SKM-1 (cell line): ENCODE data around the gene PKMYT1.
A peak's percentile ranks its signal among the peaks of the same experiment; 100 is the strongest.

Experiments
- DNase-seq: peaks from one replicate; lab custom pipeline; 2025; ENCODE audit not compliant: unreplicated experiment; lab: John Stamatoyannopoulos, UW

PKMYT1 gene

DNA sequence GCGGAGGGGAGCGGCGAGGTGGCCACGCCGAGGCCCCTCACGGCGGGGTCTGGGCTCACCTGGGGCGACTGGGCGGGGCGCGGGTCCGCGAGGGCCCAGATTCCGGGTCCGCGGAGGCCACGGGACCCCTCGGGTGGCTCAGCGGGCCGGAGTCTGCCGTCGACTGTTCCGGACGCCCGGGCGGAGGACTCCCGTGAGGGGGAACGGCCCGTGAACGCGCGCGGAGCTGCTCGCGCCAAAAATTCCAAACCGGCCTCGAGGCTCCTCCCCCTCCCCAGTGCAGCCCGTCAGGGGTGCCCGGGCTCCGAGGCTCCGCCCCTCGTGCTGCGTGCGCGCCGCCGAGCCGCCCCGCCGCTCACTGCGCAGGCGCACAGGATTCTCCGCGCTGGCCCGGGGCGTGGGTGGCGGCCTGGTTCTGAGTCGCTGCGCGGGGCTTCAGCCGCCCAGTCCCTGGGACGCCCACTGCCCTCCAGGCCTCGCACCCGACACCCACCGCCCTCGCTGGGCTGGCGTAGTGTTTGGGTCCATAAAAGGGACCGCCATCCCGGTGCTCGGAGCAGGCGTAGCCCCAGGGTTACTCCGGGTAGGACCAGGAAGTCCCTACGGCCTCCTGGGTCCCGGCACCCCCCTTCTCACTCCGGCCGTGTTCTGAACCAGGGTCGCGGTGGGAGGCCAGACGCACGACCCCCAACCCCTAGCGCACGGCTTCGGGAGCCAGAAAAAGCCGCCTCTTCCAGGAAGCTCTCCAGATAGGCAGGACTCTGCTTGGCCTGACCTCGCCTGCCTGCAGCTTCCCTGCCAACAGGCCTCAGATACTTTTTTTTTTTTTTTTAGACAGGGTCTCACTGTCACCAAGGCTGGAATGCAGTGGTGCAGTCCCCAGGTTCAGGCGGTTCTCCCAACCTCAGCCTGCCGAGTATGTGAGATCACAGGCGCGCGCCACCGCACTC is at the start of gene PKMYT1:
PKMYT1 (minus strand) TSS at position 220 of the 950 bp plus-strand sequence. CDS start 789 bp downstream, outside the sequence.
- peak; percentile 86 for DNase-seq

DNA sequence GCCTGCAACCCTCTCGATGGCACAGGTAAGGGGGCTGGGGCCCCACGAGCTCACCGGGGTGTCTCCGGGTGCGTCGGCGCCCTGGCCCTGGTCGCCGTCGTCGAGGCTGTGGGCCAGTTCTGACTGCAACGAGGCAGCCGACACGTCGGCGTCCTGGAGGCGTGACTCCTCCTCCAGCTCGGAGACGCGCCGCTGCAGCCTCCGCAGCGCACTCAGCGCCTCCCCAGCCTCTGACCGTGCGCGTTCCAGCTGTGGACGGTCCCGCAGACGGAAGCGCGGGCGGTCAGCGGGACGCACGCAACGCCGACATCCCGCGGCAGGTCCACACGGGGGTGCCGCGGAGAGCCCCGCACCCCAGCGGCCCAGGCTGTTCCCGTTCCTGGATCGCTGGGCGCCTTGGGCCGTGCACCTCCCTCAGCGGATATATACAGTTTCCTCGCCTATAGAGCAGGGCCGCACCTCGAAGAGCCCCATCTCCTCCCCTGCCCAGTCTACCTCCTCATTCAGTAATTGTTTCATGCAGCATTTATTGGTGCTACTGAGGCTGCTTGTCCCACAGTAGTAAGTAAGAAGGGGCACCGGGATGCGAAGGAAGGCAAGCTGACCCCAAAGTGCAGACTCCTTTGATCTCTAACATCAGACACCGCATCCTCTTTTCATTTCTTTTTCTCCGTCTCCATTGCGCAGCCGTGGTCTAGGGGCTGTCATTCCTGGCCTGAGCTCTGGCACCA is 49.4 kb upstream of the PKMYT1 start:
- no peak for DNase-seq

DNA sequence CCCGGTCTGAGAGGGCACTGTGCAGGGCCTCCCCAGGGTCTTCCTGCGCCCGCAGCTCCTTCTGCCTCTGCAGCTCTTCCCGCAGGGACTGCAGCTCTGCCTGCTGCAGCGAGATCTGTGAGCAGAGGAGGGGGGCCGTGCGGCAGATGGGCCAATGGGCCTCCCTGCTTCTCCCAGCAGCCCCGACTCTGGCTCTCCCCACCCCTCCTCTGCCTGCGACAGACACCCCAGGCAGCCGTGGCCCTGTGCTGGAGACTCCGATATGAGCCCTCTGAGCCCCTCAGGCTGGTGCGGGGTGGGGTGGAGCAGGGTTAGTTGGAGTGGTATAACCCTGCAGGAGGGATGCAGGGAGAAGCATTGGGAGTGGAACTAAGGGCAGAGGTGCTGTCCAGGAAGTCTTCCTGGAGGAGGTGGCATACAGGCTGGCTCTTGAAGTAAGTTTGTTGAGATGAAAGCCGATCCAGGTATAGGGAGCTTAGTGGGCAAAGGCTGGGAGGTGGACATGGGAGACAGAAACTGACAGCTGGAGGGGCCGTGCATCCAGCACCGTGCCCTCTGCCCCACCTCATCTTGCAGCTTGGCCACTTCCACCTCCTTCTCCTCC is 48.6 kb upstream of the PKMYT1 start:
- no peak for DNase-seq

DNA sequence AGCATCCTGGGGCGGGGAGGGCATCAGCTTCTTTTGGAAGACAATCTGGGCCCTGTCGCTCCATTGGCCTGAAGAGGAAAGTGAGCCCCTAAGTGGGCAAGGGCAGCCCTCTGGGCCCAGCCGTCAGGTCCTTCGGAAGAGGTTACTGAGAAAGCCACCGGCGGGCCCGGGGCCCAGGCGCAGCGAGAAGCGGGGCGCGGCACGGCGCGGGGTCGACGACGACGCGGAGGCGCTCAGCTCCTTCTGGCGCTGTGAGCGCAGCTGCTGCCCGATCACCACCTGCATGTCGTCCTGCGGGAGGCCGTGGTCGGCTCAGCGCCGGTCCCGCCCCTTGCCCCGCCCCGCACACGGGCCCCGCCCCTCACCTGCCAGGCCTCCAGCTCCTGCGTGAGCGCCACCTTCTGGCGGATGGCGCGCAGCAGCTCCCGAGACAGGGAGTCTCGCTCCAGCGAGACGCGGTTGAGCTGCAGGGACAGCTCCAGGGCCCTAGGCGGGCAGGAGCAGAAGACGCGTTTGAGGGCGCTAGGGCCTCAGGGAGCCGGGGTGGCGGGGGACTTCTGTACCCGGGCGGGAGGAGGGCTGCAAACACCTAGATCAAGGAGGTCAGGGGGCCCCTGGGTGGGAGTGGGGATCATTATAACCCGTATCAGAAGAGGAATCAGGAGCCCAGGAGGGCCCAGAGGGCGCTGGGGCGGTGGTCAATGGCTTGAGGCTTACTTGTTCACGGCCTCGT is 47.9 kb upstream of the PKMYT1 start:
- DNase-seq: peak; percentile 67

DNA sequence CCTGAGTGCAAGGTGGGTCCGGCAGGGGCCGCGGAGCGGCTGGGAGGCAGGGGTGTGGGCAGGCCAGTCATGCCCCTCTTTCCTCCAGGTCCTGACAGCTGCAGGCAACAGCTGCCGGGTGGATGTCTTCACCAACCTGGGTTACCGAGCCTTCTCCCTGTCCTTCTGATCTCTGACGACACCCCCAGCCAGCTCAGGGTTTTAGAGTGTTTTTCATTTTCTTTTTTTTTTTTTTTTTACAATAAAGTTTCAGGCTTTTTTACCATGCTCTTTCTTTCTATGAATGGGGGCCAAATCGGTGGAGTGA is 47.2 kb upstream of the PKMYT1 start:
- no peak for DNase-seq

DNA sequence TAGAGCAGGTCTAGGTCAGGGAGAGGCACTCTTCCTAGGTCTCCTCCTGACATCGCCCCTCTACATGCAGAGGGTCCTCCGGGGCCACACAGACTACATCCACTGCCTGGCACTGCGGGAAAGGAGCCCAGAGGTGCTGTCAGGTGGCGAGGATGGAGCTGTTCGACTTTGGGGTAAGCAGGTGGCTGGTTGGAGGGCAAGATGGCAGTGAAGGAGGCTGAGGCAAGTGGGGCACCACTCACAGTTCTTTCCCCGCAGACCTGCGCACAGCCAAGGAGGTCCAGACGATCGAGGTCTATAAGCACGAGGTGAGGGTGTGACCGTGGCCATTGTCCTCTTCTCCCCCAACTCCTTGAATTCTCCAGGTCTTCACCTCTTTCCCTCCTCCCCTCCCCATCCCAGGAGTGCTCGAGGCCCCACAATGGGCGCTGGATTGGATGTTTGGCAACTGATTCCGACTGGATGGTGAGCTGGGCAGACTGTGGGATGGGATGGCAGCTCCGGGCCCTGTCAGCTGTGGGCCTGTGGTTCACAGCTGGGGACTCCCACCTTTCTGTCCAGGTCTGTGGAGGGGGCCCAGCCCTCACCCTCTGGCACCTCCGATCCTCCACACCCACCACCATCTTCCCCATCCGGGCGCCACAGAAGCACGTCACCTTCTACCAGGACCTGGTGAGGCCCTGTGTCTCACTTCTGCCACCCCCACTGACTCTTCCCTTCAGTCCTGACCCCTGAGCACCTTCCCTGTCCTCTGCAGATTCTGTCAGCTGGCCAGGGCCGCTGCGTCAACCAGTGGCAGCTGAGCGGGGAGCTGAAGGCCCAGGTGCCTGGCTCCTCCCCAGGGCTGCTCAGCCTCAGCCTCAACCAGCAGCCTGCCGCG is 46.6 kb upstream of the PKMYT1 start:
- DNase-seq: no peak

DNA sequence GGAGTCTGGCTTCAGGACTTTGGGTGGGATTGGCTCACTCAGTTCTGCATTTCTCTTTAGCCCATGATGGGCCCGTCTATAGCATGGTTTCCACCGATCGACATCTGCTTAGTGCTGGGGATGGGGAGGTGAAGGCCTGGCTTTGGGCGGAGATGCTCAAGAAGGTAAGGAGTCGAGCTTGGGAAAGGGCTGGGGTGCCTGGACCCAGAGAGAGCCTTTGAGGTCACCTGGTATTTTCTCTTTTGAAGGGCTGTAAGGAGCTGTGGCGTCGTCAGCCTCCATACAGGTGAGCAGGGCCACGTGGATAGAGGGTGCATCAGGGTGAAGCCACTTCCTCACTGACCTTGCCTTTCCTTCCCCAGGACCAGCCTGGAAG is 45.7 kb upstream of the PKMYT1 start:
- DNase-seq: no peak

DNA sequence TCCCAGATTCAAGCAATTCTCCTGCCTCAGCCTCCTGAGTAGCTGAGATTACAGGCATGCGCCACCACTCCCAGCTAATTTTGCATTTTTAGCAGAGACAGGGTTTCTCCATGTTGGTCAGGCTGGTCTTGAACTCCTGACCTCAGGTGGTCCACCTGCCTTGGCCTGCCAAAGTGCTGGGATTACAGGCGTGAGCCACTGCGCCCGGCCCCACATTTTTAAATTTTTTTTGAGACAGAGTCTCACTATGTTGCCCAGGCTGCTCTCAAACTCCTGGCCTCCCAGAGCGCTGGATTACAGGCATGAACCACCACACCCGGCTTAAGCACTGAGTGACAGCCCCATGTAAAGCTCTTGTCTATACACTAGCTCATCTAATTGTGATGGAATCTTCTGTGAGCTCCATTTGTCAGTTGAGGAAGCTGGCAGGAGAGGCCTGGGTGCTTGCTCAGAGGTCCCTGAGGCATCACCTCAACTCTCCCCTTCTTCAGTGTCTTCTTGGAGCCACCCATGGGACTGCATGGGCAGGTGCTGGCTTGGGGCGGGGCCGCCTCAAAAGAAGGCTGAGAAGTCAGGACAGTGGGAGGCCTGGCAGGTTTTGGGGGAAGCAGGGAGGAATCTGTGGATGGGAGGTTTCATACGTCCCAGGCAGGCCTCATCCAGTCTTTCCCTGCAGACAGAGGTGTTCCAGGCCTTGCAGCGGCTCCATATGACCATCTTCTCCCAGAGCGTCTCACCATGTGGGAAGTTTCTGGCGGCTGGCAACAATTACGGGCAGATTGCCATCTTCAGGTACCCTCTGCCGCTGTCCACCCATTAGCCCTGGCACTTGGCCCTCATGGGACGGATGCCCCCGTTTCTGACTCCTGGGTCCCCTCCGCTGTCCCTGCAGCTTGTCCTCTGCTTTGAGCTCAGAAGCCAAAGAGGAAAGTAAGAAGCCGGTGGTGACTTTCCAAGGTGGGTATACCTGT is 45.1 kb upstream of the PKMYT1 start:
- no peak for DNase-seq

DNA sequence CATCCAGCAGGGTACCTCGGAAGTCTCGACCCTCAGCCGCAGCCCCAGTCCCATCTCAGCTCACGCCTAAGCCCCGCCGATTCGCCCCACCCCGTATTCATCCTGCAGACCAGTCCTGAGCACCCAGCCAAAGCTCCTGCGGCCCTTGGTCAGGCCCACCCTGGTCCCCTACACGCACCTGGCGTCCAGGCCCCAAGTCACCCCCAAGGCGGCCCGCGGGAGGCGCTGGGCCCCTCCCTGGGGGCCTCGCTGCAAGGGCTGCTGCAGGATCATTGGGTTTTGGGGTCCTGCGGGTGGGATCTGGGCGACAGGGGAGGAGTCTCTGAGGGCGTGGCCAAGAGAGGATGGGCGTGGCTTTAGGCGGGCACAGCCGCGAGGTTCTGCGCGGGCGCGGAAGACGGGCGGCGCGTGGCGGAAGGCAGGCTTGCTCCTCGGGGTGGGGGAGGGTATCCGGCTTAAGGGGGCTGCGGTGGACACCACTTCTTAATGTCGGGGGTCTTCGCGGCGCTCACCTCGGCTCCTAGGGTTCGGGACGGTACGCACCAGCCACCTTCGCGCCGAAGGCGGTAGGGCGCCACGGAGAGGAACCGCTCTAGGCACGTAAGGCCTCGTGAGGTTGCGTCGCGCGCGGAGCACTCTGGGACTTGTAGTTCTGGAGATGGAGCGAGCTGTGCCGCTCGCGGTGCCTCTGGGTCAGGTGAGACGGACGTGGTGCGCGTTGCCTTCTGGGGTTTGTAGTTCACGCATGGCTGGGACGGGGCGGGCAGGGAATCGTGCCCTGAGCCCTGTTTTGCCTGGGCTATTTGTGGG is 43.6 kb upstream of the PKMYT1 start, which contains the start of the genes HCFC1R1 and THOC6:
HCFC1R1 (minus strand) TSS at position 274 of the 810 bp plus-strand sequence; CDS start at position 273, 1 bp downstream.
THOC6 (plus strand) TSS at position 367 of the 810 bp plus-strand sequence; CDS start at position 659, 292 bp downstream.
- DNase-seq: peak; percentile 98

DNA sequence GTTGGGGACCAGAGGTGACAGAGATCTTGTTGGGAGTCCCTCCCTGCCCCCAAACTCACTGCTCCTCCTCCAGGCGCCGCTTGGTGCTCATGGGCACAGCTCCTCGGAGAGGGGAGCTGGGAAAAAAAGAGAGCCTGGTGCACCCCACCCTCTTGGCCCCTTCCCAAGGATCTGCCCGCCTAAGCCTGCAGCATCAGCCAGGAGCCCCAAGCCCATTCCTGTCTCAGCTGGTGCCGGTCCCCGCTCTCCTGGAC is 43.1 kb upstream of the PKMYT1 start:
- DNase-seq: no peak

DNA sequence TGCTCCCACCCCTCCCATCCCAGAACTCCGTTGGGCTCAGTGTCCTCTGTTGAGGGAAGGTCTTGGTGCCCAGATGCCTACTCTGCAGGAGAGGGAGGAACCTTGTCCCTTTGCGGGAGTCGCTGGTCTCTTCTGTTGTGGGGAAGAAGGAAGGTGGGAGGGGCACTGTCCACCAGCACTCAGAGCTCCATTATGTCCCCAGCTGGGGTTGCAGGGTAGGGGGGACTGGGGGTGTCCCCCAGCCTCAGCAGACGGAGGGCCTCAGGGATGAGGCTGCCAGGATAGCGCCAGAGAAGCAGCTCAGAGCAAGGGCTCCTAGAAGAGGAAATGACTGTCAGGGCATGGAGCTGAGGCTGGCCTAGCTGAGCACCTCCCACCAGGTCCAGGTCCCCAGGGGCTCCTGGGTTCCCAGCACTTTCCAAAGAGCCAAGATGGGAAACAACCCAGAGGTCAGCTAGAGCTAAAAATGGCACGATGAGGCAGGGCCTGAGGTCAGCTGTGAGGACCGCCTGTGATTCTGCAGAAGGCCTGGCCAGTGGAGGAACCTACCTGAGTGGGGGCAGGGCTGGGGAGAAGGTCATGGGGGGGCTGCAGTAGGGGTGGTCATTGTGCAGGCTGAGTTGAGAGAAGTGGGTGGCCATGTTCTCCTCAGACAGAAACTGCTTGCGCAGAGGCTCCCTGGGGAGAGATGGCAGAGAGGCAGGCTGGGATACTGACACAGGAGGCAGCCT is 42.6 kb upstream of the PKMYT1 start:
- DNase-seq: no peak

DNA sequence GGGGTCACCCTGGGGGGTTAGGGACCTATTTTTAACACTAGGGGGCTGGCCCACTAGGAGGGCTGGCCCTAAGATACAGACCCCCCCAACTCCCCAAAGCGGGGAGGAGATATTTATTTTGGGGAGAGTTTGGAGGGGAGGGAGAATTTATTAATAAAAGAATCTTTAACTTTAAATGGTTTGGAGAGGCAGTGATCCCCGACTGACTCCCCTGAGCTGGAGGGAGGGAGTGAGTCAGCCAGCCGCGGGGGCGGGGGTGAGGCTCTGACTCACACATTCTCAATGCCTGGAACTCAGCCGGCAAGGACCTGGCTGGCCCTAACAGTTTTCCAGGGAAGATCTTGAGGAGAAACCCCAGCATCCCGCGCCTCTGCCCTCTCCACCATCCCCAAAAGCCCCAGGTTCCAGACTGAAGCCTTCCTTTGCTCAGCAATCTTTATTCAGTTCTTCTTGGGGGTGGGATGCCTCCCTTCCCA is 42.0 kb upstream of the PKMYT1 start:
- DNase-seq: no peak

DNA sequence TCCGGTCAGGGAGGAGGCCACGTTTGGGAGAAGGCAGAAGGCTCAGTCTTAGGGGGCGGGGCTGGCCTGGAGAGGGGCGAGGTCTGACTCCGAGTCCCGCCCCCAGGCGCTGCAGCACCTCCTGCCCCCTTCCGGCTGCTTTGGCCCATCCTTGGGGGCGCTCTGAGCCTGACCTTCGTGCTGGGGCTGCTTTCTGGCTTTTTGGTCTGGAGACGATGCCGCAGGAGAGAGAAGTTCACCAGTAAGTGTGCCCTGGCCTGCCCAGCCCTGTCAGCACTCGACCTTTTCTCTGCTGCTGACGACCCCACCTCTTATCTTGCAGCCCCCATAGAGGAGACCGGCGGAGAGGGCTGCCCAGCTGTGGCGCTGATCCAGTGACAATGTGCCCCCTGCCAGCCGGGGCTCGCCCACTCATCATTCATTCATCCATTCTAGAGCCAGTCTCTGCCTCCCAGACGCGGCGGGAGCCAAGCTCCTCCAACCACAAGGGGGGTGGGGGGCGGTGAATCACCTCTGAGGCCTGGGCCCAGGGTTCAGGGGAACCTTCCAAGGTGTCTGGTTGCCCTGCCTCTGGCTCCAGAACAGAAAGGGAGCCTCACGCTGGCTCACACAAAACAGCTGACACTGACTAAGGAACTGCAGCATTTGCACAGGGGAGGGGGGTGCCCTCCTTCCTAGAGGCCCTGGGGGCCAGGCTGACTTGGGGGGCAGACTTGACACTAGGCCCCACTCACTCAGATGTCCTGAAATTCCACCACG is 41.4 kb upstream of the PKMYT1 start:
- DNase-seq: peak; percentile 65

DNA sequence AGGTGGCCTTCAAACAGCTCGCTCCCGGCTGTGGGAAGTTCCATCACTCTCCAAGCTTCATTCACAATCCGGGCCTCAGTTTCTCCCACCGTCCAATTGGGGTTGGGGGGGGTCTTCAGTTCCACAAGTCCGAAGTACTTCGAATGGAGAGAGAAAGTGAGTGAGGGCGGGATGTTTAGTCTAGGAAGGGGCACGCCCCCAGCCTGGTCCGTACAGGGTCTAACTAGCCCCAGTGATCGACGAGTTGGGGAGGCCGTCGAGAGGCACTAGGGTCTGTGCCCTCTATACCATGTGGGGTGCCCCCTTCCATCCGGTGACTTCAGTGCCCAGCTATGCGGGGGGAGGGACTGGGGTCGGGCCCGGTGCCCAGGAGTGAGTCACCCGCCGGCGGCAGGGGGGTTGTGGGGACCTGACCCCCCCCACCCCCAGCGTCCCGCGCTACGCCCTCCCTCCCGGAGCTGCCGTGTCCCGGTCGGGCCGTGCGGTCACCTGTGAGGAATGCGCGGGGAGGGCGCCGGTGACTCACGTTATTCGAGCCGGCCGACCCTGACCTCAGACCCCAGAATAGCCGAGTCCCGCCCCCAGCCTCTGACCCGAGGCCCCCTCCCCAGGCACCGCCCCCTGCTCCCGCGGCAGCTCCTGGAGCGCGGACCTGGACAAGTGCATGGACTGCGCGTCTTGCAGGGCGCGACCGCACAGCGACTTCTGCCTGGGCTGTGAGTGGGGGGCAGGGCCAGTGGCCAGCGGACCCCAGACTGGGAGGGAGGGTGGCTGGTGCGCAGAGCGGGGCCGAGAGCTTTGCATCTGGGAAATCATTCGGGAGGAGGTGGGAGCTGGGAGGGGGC is 40.6 kb upstream of the PKMYT1 start:
- no peak for DNase-seq

DNA sequence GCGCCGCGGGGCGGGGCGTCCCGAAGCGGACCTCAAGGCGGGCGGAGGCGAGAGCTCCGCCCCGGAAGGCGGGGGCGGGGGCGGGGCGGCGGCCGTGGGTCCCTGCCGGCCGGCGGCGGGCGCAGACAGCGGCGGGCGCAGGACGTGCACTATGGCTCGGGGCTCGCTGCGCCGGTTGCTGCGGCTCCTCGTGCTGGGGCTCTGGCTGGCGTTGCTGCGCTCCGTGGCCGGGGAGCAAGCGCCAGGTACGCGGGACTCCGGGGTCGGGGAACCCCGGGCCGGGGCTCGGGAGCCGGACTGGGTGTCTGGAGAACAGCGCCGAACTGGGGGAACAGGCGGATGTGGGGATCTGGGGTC is 40.0 kb upstream of the PKMYT1 start, which contains the start of gene TNFRSF12A:
TNFRSF12A (plus strand) TSS at position 122 of the 357 bp plus-strand sequence; CDS start at position 152, 30 bp downstream.
- DNase-seq: peak; percentile 34
